Left kidney (tissue), 2 donors: ENCODE results near the gene IMMP2L. TPM values are rescaled to one million over a fixed set of nuclear protein-coding genes. Genes with fewer than 3 reads are reported as not detected.

ENCODE experiments used
- DNase-seq: peaks from one replicate; pipeline ENCODE4 v3.0.0-alpha.2; 2013
- polyA plus RNA-seq: library from polyadenylated mRNA; unstranded; fragments of 120-200 nt; gene quantifications from one replicate; pipeline ENCODE4 v1.2.1, GENCODE V29; 2013; ENCODE audit not compliant: insufficient read length

Gene IMMP2L
- polyA plus RNA-seq, 1 donor: 41.8 TPM

DNA sequence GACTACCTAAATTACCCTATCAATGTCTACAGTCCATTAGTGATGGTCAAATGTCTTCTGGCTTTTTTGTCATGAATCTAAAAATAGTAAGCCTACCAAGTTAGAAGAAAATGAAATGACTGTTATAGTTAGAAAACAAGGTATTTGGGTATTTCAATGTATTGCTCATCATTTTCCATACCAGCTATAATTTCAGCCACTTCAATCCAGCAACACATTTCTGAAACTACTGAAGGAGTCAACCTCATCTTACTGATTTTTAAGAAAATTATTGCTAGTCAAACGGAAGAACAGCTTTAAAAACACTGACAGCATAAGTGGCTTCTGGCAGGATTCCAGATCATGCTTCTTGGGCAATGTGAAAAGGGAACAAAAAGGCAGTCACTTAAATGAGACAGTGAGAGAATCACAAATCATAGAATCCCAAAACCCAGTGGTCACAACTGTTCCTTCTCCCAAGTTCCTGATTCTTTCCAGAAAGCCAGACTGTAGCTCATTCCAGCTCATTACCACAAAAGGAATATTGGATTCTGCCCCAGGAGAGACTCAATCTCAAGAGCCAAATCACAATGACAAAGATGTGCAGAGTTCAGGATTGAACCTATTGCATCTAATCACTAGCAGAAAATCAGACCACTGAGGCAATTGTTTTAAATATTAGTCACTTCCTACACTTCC, 532.6 kb downstream of the IMMP2L start:
- DNase-seq: no peak

DNA sequence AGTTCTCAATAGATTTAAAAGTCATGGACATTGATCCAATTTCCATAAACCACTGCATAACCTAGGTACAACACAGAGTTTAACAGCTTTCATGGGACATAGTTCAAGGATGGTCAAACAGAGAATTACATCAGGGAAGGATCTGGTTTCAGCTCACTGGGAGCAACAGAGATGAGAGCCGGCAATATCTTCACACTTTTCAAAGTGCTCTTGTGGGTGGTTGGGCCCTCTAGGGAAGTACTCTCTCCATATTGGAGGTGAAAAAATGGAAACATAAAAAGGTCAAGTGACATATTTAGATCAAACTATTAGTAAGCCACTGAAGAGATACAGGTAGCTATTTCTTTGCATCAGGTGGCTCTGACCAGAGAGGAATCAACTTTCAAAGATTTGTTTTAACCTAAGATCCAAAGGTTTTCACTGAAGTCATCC, 533.1 kb downstream of the IMMP2L start:
- DNase-seq: no peak

DNA sequence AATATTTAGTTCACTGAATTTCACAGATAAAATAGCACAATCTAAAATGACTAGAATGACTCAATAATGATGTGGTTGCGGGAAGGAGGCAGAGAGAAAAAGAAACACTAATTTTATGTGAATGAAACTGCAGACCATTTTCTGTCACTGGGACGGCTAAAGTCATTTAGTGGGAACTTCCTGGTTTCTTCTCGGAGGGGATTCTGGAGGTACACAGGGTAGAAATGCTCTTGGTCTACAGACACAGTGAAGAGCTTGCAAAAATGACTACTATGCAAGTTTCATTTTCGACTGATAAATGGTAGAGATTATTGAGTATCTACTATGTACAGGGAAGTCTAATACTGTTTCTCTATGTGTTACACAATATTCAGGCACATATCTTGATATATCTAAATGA, 534.9 kb downstream of the IMMP2L start:
- DNase-seq: no peak

DNA sequence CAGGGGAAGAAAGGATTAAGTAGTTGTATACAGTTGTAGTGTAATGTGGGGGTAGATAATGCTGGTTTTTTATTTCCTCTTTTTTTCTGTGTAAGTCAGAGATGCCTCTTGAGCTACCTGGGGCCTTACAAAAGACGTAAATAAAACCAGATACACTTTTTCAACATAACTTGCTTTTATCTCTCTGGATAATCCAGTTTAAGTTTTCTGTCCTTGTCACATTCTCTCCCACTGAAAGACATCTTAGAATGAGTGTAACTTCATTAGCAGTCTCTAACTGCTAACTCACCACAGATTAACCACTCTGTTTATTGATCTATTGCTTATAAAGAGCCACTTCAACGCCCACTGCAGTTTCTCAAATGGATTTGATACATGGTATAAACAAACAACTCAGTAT, 535.5 kb downstream of the IMMP2L start:
- no peak for DNase-seq

DNA sequence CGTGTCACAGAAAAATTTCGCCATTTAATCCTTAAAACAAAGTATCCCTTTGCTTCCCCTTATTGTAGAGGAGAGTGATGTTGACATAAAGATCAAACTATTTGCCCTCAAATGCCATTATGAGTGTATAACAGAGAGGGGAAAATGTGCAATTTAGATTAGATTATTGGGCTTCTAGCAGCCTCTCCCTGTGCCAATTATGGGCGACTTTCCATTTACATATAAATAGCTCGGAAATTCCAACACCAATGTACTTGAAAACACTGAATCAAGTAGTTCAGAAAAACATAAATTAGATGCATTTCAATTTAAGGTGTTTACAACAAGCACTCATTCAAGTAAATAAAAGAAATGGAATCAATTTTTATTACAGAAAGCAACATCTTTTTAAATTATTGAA, 535.9 kb downstream of the IMMP2L start:
- DNase-seq: no peak

DNA sequence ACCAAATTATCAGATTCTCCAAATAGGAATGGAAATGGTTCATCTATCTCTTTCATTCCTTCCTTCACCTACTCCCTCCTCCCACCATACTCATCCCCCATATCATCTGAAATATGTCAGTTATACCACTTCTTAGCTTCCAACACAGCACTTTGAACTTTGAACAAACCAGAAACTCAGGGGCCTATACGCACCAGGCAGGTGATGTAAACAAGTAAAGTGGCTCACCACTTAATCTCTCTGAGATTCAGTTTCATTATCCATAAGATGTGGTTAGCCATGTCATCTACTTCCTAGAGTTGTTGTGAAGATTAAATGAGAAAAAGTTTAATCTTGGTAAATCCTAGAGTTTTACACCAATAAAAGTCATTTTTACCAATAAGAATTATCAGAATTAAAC, 537.3 kb downstream of the IMMP2L start:
- DNase-seq: no peak

DNA sequence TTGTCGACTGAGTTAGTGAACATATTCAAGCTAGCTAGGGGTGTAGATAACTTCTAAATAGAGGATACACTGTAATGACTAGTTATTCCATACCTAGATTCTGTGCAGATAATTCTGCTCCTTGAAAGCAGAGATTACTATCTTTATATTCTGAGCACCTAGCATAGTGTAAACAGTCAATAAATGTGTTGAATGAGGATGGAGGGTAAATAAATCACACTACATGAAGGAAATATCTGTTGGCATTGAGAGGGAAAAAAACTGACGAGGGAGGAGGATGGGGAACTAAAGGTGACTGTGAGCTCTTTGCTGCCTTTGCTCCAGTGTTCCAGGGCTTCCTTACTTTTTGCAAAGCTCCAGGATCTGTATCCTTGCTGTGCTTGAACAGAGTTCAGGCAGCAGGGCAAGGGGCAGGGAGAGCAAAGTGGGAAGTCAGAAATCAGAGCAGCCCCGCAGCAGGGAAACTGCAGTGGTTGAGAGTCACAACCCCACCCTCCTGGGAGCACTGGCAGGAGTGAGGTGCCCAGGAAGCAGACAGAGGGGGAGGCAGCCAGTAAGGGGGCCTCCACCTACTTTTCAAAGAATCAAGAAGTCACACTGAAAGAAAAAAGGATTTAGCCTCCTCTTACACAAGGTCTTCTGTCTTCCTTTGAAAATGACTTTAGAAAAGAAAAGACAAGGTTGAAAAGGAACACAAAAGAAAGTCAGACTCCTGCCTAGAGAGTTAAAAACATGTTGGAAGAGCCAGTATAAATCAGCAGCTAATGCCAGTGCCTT, 543.1 kb downstream of the IMMP2L start:
- DNase-seq: no peak

DNA sequence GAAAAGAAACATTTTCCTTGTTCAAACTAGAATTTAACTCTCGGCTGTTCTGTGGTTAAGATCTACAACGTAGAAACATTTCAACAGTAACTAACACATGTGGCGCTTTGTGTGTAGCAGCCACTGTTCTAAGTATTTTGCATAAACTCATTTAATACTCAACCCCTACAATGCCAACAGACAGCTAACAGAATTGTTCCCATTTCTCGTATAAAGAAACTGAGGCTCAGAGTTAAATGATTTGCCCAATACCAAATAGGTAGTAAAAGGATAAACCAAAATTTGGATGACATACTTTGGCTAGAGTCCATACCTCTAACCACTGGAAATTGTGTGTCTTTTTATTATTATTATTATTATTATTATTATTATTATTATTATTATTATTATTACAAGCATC, 543.8 kb downstream of the IMMP2L start:
- no peak for DNase-seq

DNA sequence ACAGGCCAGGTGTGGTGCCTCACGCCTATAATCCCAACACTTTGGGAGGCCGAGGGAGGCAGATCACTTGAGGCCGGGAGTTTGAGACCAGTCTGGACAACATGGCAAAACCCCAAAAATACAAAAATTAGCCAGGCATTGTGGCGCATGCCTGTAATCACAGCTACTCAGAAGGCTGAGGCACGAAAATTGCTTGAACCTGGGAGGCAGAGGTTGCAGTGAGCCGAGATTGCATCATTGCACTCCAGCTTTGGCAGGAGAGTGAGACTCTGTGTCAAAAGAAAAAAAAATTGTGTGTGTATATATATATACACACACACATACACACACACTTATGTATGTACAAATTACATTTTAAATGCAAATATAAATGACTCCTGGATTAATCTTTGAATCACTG, 548.2 kb downstream of the IMMP2L start:
- DNase-seq: no peak

DNA sequence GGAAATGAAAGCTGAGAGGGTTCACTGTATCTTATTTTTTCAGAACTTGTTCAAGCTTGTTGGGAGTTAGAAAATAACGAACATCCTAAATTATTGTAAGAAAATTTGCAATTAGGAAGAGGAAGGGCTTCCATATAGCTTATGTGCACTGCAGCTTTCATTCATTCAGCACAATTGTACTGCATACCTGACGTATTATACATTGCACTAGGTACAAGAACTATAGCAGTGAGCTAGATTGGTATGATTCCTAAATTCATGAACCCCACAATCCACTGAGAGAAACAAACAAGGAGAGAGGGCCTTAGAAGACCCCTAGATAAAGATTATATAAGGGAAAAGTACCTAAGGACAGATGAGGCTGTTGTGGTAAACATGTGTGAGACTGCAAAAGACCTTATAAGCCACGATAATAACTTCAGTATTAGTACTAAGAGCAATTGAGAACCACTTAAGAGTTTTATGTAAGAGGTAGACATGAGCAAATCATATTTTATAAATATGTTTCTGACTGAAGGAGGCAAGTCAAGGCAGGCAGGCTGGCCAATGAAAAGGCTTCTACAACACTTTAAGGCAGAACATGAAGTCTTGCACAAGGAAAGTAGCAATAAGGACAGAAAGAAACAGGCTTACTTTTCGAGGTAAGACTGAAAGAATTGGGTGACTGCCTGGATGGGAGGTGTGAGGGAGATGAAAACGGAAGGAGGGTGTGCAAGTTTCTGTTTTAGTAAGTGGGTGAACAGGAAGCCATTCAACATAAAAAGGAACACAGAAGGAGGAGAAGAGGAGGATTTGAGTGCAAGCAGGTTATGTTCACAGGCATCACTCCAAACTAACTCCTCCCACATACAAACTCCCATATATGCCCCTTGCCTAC, 549.3 kb downstream of the IMMP2L start:
- DNase-seq: no peak

DNA sequence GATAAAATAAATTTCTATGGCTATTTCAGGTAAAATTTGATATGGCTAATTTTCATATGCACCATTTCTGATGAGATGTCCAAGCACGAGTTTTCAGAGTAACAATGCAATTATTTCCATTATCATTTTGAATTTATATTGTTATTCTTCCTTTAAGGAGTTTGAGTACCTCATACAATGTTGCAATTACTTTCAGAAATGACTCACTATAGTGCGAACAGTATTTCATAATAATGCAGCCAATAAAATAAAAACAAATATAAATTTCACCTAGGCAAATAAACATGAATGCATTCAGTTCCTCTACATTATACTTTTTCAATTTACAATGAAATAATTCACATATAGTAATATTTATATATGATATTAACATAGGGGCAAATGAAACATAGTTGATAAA, 550.1 kb downstream of the IMMP2L start:
- no peak for DNase-seq

DNA sequence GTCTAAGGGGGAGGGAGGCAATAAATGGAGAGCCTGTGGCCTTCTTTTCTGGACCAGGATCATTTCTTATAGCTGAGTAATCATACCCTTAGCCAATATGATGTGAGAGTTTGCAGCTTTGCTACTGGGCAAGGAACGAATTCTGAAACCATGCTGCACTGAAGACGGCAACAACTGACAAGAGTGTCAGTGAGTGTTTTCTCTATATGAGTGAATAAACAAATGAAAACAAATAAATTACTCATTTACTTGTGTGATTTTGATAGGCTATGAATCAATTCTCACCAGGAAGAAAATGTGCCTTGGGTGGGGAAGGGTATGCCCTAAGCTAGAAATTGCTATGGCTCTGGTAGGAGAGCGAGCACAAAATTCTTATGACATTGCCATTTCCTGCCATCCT, 550.8 kb downstream of the IMMP2L start:
- DNase-seq: no peak

DNA sequence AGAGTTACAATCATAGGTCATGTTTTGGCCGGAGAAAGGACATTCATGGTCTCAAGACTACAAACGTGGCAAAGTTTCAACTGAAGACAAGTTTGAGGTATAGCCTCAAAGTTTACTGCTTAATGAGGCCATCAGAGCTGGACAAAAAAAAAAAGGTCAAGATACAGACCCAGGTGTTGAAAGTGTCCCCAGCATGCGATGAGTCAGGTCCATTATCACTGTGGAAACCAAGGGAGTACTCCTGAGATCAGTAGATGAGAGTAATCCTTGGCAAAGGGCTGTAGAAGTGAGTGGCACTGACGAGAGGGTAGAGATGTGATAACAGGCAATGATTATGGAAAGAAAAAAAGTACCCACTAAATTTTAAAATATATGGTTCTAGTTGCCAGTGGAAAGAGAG, 551.5 kb downstream of the IMMP2L start:
- DNase-seq: no peak

DNA sequence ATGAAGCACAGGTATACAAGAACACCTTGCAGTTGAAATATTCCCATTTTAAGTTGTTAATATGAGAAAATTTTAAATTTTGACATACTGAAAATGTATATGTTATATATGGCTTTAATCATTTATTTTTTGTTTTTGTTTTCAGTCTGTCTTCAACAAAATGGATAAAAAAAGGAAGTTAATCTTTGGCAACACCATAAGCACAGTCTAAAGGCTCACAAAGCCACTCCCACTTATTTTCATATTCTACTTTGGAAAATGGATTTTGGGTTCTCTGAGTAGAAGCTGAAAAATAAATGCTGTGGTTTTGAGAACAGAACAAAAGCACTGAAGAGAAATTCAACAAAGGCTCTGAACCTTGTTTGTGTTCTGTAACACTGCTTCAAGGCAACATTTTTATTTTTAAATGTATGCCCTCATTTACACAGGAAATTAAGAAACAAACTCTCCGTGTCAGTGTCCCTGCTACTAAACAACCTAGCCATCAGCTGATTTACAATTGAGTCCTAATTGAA, 552.7 kb downstream of the IMMP2L start:
- no peak for DNase-seq

DNA sequence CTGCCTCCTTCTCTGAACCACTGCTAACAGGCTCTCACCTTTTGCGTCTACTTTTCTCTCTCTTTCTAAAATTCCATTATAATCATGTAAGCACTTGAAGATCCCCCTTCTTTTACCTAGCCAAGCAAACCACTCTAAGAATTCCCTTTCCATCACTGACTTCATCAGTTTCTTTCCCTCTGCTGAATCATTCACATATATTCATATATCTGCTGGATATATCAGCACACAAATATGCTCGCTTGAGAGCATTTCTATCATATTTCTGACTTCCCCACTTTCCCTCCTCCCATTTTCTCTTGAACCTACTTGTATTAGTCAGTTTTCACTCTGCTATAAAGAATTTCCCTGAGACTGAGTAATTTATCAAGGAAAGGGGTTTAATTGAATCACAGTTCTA, 555.6 kb downstream of the IMMP2L start:
- no peak for DNase-seq

DNA sequence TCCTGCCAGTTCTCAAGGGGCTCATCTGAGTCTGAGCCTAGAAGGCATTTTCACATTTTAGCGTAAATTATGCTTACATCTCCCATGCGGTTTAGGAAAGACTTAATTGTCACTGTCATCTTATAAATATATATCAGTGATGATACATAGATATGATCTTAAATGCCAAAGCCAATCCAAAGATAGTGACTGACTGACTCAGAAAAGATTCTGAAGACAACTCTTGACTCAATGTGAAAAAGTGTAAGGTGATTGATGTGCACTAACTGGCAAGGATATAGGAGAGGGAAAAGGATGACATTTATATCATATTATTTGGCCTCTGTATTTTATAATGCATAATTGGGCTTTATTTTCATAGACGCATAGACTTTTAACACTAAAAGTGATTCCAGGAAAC, 556.3 kb downstream of the IMMP2L start:
- DNase-seq: no peak

DNA sequence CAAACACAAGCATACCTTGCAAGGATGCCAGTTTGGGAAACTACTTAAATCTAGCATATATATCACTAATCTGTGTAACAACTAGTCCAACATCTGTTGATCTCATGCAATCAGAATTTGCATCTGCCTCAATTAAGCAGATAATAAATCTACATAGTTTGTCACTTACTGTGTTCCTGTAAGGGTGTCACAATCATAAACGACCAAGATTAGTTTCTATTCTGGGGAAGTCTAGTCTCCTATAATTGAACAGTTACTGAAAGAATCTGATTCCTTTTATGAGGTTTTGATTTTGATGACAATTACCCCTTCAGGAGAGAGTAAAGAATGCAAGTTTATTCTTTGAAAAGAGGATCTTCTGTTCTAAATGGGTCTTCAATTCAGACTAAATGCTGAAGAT, 556.8 kb downstream of the IMMP2L start:
- no peak for DNase-seq

DNA sequence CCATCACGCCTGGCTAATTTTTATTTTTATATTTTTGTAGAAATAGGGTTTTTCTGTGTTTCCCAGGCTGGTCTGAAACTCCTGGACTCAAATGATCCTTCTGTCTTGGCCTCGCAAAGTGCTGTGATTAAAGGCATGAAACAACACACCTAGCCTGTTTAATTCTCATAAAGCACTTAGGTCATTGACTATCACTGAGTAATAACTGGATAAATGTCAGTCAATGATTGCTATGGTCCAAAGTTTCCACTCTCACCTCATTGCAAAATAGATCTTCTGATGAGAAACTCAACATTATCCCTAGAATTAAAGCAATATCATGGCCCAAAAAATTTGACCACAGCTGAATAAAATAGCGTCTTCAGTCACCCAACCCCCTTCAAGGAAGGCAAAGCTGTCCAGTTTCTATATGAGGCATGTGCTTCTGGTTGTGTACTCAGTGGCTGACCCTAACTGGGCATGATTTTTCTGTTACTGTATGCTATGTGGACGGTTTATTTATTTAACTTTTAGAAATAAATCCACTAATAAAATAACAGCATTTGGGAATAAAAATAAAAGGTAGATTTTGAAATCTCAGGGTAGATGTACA, 557.9 kb downstream of the IMMP2L start:
- no peak for DNase-seq

DNA sequence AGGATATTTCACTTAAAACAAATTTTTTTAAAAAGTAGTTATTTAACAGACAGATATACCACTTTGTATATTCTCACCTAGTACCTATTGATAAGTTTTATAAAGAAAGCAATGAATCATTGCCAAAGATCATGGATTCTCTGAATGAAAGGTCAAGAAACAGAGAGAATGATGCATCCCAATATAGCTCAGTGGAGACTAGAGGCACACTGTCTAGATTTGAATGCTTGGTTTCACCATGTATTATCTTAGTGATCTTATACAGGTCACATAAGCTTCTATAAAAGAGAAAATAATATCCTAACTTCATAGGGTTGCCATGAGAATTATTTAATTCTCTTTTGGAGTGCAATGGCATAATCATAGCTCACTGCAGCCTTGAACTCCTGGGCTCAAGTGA, 558.4 kb downstream of the IMMP2L start:
- no peak for DNase-seq

DNA sequence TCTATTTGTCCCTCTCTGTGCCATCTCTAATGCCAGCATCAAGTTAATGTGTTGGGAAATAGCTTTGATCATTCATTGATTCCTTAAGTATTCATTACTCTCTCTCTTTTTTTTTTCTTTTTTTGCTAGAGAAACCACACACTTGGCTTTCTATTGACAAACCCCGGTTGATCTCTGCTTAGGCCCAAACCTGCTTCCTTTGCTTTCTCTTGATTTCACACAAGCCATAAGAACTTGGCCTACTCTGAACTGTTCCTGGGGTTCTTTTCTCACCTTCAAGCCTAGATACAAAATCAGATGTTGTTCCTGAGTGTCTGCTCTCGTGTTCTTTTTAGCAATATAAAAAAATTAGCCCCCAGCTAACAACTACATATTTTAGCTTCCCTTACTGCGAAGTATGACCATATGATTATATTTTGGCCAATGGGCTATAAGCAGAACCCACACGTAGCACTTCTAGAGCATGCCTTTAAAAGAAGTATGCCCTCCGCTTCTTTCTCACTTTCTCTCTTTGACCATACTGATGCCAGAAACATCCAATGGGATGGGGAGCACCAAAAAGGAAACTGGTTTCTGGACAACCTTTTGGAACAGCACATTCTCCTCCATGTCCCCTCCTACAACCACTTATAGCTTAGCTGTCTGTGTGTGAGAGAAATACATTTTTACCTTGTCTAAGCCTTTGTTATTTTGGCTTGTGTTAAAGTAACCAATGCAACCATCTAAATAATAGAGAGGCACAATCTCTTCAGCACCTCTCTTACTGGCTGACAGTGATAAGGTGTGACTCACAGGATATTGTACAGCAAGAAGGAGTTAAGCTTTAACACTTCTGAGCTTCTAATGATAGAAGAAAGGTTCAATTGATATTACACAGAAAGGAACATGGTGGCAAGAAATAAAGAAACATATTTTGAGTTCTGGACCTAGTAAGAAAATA, 568.0 kb downstream of the IMMP2L start:
- DNase-seq: no peak

DNA sequence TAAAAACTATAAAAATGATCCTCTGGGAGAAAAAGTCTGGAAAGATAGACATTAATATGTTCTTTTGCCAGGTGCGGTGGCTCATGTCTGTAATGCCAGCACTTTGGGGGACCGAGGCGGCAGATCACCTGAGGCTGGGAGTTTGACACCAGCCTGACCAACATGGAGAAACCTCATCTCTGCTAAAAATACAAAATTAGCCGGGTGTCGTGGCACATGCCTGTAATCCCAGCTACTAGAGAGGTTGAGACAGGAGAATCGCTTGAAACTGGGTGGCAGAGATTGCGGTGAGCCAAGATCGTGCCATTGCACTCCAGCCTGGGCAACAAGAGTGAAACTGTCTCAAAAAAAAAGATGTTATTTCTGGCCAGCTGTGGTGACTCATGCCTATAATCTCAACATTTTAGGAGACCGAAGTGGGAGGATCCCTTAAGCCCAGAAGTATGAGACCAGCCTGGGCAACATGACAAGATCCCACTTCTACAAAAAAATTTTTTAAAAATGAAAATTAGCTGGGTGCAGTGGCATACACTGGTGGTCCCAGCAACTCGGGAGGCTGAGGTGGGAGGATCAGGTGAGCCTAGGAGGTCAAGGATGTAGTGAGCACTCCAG, 573.3 kb downstream of the IMMP2L start:
- no peak for DNase-seq
